GM13976 (cell line): ENCODE measurements around the gene SYAP1.
A peak's percentile ranks its signal among the peaks of the same experiment; 100 is the strongest.
"Not testable (repeated sequence)": the region's sequence is repeated elsewhere in the genome, so short reads cannot be mapped to it uniquely, and the experiment has no call there.

Experiments used
- DNase-seq: peaks from one replicate; pipeline ENCODE4 v3.0.0; 2012; ENCODE audit warnings: low spot score
- CTCF ChIP-seq: IDR thresholded peaks from 2 replicates; pipeline ENCODE4 v1.5.1; 2012; ENCODE audit warnings: borderline replicate concordance, mild to moderate bottlenecking; ENCODE audit not compliant: insufficient read depth; ENCODE audit errors: extremely low read depth, missing control alignments, control extremely low read depth
- in situ Hi-C: fragments of 300-500 bp; cut with MboI; formaldehyde crosslinking; loops from one replicate; pipeline ENCODE4 v1.12.0; 2022; ENCODE audit warnings: low sequenced_read_pairs, mixed read lengths, inconsistent platforms; ENCODE audit not compliant: unreplicated experiment

The SYAP1 gene

GRCh38 chrX:16711219-16711811 lies 8.1 kb upstream of the SYAP1 start:
- DNase-seq = no peak
- no peak for TF ChIP-seq CTCF
- in situ Hi-C loops = no loop called here

GRCh38 chrX:16711893-16712547 lies 7.4 kb upstream of the SYAP1 start:
- DNase-seq = peak; percentile 43
- in situ Hi-C loops = no loop called here
- no peak for TF ChIP-seq CTCF

- in situ Hi-C loops = no loop called here
- peak; percentile 78 for DNase-seq
- no peak for TF ChIP-seq CTCF
Observed at GRCh38 chrX:16712548-16713155, 6.8 kb upstream of the SYAP1 start, which contains the start of gene CTPS2. Gene CTPS2 (minus strand): TSS chrX:16712669. CDS start chrX:16702902, 9,767 bp downstream.

- in situ Hi-C loops = no loop called here
- no peak for TF ChIP-seq CTCF
- DNase-seq = no peak
Observed at GRCh38 chrX:16714504-16714903, 4.9 kb upstream of the SYAP1 start.

GRCh38 chrX:16715638-16716037 lies 3.8 kb upstream of the SYAP1 start:
- DNase-seq, in situ Hi-C loops: not testable (repeated sequence)

- DNase-seq, in situ Hi-C loops: not testable (repeated sequence)
Observed at GRCh38 chrX:16716451-16716850, 3.0 kb upstream of the SYAP1 start.

- no peak for DNase-seq
- TF ChIP-seq CTCF = no peak
- in situ Hi-C loops = no loop called here
Observed at GRCh38 chrX:16718824-16719333, 533 bp upstream of the SYAP1 start.
